ENCODE data around the gene ARHGDIG.
"Not testable (repeated sequence)": the region's sequence is repeated elsewhere in the genome, so short reads cannot be mapped to it uniquely, and the experiment has no call there.

Gene ARHGDIG

DNA sequence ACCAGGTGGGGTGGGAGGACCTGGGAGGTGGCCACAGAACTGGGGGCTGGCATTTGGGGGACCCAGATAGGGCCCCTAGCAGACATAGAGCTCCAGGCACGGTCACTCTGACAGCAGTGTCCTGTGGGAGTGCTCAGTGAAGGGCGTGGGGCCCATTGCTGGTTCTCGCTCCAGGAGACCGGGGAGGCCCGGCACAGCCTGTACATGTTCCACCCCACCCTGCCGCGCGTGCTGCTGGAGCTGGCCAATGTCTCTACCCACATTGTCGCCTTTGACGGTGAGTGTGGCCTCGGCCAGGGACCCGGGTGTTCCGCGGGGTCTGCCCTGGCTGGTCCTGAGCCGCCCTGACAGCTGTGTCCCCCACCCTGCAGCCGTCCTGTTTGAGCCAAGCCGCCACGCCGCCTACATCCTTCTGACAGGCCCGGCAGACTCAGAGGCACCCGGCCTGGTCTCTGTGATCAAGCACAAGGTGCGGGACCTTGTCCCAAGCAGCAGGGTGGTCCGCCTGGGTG is 15.9 kb upstream of the ARHGDIG start:
- DNase-seq: no peak

DNA sequence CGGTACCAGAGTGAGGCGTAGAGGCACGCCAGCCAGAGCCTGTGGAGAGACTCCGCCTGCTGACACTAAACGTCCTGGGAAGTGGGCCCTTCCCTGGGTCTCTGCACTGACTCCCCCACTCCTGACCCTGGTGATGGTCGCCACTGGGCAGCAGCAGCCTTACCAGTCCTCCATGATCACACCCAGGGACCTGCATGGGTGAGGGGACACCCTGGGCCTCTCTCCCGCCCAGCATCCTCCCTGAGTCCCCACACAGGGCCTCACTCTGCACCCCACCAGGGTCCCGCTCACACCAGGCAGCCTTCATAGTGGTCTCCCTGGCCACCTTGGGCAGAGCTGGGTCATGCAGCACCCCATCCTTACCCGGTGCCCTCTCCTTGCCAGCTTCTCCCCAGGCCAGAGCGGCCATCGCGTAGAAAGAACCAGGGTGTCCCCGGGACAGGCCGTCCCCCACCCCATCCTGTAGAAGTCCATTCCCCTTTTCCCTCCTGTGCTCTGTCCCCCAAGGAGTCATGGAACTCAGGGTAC is 15.3 kb upstream of the ARHGDIG start:
- no peak for DNase-seq

DNA sequence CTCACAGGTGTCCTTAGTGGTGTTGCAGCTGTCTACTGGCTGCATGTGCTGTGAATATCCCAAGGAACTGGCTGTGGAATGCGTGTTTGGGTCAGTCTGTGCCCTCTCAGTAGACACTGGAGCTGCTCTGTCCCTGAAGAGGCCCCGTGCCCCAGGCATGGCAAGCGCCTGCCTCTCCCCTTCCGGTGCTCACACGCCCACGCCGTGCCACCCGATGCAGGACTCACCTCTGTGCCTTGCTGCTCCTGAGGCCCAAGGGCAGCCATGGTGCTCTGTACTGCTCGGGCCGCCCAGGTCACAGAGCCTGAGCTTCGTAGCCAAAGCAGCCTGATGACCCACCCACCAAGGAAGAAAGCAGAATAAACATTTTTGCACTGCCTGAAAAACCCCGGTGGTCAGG is 14.7 kb upstream of the ARHGDIG start:
- DNase-seq: no peak

- no peak for DNase-seq
Measured at GRCh38 chr16:266258-267164, 13.9 kb upstream of the ARHGDIG start.

- DNase-seq: not testable (repeated sequence)
Measured at GRCh38 chr16:267562-267961, 12.8 kb upstream of the ARHGDIG start.

DNA sequence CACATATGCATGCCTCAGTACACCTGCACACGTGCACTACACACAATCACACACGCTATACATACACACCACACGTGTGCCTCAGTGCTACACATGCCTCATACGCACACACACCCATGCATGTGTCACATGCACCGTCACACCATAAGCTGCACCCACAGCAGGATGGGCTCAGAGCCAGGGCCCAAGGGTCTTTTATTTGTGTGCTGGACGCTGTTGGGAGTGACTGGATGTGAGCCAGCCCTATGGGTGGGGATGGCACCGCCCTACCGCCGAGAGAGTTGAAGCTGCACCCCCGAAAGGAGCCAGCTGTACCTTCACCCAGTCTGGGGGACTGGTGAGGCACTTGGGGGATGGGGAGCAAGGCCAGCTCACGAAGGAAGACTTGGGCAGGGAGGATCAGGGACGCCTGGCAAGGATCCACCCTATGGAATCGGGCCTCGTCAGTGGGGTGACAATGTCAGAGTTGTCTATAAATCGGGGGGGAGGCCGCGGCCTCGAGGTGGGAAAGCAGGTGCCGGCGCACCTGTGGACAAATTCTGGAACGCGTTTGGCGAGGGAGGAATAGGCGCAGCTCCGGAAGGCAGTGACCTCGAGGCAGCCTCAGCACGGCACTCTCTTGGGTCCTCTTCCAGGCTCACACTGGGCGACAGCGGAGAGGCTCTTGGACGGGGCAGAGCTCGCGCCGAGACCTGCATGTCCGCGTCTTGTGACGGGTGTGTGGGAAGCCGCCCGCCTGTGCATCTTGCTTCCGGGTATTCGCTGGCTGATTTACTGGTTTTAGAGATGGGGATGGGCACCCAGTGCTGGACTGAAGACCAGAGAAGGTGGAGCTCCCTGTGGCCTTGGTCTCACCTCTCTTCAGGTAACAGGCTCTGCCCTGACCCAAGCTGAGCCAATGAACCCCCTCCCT is 12.0 kb upstream of the ARHGDIG start:
- no peak for DNase-seq

- DNase-seq: no peak
Measured at GRCh38 chr16:269061-269796, 11.2 kb upstream of the ARHGDIG start.

DNA sequence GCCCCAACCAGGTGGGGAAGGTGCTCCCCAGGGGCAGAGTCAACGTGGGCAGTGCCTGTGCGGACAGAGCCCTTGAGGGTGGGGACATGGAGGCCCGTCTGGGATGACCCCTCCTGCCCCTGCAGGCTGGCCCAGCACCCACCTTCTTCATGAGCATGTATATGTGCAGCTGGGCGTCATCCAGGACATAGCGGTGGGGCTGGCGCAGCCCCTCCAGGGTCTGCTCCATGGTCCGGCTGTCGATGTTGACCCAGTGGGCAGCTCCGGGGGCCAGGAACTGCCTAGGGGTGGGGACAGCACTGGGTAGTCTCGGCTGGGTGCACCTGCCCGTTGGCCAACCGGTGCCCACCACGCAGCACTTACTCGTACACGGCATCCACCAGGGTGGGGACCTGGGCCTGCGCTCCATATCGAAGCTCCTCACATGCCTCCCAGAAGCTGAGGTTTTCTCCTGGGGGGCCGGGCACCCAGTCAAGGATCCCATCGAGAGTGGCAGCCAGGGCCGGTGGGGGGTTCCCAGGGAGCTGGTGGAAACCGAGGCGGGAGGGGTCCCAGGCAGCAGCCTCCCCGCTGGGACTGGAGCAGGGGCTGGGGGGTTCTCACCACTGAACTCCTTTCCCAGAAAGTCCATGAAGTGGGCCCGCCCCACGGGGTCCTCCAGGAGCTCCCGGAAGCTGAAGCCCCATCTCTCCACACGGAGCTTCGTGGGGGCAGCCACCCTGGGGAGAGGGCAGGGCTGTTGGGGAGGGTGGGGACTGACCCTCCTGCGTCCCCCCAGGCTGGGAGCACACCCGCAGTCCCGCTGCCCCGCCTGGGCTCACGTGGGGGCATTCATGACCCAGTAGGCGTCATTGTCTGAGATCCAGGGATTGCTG is 9.8 kb upstream of the ARHGDIG start:
- DNase-seq: no peak

DNA sequence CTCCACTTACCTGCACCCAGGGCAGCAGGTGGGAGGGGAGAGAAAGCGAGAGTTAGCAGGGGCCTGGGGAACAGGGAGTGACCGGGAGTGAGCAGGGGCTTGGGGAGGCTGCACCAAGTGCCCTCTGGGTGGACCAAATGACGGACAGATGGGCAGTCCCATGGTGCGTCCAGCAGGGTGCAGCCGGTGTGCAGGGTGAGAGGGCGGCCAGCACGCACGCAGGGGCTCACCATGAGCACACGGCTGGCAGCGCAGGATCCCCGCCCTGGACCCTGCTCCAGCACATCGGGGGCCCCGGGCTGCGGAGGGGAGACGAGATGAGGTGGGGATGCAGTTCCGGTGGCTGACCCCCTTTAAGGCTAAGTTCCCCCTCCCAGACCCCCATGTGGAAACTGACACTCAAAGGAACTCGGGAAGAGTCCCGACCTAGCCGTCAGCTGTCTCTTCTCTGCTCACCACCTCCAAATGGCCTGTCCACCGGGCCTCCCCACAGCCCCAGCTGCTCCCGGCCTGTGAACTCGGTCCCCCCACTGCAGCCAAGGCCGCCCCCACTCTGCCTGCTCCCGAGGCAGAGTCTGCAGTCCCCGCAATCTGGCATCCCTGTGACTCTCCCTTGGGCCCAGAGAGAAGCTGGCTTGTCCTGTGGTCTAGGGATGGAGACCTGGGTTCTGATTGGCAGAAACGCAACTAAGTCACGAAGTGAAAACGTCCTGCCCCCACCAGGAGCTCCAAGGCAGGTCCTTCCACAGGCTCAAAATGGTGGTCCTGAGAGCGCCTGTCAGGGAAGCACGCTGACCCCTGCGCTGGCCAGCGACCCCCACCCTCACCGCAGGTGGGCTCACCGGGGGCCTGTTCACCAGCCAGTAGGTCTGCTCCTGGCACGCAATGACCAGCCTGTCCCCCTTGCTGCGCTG is 7.5 kb upstream of the ARHGDIG start:
- no peak for DNase-seq

DNA sequence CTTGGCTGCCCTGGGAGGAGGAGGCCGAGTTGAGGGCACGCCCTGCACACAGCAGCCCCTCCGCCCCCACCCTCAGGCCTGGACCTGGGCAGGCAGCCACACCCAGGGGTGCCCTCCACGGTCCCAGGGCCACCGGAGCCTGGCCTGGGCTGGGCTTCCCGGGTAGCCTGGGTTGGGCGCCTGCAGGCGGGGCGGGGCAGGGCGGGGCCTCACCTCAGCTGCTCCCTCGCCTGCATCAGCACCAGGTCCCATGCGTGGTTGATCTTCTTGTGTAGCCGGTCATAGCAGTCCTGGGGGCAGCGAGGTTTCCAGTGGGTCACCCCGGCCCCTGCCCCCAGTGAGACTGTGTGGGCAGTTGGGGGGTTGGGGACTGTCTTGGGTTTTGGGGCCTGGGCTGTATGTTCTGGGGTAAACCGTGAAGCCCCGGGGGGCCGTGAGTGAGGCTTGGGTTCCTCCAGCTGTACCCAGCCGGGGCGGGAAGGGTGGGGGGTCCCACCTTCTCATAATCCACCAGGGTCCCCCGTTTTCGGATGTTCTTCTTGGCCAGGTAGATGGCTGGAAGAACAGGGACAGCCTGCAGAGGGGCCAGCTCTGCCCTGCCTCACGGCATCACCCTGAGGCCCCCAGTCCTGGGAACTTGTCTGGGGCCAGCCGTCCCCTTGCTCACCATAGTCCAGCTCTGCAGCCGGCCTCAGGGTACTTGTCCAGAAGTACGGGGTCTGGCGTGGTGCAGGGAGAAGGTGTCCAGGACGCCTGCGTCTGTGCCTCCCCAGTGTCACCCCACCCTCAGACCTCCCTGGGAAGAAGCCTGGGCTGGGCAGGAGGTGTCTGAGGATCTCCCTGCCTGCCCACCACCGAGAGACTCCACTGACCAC is 6.6 kb upstream of the ARHGDIG start:
- no peak for DNase-seq

DNA sequence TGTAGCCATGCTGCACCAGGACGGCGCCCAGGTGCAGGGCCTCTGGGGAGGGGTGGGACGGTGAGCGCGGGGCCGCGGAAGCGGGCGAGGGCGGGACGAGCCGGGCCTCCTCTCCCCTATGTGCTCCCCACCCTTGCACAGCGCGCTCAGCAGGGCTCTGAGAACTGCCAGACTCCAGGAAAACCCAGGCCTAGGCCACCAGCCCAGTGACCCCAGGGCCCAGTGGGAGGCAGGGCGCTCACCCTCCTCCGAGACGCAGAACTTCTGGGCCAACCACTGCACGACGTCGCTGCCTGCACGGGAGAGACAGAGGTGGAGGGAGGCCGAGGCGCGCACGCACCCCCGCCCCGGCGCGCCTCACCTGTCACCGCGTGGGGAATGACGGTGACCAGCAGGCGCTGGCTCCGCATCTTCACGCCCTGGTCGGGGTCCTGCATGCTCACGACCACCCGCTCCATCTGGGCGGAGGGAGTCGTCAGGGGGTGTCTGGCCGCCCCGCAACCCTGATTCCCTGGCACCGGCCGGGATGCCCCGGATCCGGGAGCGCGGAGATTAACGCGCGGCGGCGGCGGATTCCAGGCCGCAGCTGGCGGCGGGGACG is 5.2 kb upstream of the ARHGDIG start:
- no peak for DNase-seq

GRCh38 chr16:275786-276232 is 4.6 kb upstream of the ARHGDIG start, which contains the start of gene RGS11:
Gene RGS11, minus strand, starts transcription at chr16:275944. Its CDS starts 33 bp downstream, at chr16:275911.
- DNase-seq: no peak

DNA sequence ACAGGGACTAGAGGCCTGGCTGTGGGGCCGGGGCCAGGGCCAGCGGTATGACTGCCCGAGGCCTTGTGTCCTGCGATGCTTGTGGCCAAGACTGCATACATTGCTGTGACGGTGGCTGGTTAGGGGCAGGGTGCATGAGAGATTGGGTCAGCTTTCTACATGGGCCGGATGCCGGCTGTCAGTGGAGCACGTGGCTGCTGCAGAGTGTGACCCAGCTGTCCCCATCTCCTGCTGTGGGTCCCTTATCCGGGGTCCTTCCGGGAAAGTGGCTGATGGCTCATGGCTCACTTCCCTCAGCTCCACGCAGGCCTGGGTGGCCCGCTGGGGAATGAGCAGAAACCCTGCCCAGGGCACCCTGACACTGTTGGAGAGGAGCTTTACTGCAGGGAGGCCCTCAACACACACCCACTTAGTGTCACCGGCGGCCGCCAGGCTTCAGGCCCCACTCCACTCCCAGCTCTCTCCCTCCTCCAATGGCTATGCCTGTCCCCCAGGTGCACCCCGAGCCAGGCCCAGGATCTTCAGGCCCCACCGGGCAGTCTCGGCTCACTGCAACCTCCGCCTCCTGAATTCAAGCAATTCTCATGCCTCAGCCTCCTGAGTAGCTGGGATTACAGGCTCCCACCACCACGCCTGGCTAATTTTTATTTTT is 3.8 kb upstream of the ARHGDIG start:
- DNase-seq: no peak

GRCh38 chr16:278863-279366 is 1.5 kb upstream of the ARHGDIG start:
- DNase-seq: peak; percentile 54

DNA sequence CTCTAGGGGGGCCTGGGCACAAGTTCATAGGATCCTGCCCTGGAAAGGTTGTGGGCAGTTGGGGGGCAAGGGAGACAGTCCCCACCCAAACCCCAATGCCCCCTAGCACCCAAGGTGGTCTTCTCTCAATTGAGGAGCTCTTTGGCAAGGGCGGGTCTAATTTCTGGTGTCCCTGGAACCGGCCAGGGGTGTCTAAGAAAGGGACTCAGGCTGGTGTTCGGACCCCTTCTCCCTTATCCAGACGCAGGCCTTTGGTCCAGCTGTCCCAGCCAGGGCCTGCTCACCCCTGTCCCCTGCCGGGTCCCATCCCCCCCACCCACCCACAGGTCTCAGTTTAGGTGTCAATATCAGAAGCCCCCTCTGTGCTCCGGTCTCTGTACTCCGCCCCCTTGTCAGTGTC is 860 bp upstream of the ARHGDIG start:
- DNase-seq: no peak

- no peak for DNase-seq
Measured at GRCh38 chr16:280005-280460, 358 bp upstream of the ARHGDIG start.

- no peak for DNase-seq
Measured at GRCh38 chr16:280991-281659, 734 bp downstream of the ARHGDIG start.

All from activated CD4-positive, alpha-beta T cell treated with anti-CD3 and anti-CD28 coated beads, Interleukin-2, Interleukin-6, amounts not matched to agents 100 ng/mL and 50 ng/mL, durations not matched to agents 16 hours and 8 hours (primary cell).